Fibroblast of gingiva (primary cell): Measurements from ENCODE around the gene KDM1B.
"Not testable (repeated sequence)": the region's sequence is repeated elsewhere in the genome, so short reads cannot be mapped to it uniquely, and the experiment has no call there.

Source experiments
- DNase-seq: peaks from one replicate; pipeline ENCODE4 v3.0.0-alpha.2; 2011; ENCODE audit warnings: low read depth

Gene KDM1B

GRCh38 chr6:18186540-18187250 lies 31.5 kb downstream of the KDM1B start:
- DNase-seq = no peak

GRCh38 chr6:18187701-18188100 lies 32.5 kb downstream of the KDM1B start:
- DNase-seq = no peak

- no peak for DNase-seq
These were observed 34.0 kb downstream of the KDM1B start for GRCh38 chr6:18189196-18189595.

- no peak for DNase-seq
These were observed 36.8 kb downstream of the KDM1B start for GRCh38 chr6:18192026-18192425.

GRCh38 chr6:18203786-18204185 lies 48.6 kb downstream of the KDM1B start:
- no peak for DNase-seq

- DNase-seq = no peak
These were observed 49.5 kb downstream of the KDM1B start for GRCh38 chr6:18204691-18205090.

- no peak for DNase-seq
These were observed 51.4 kb downstream of the KDM1B start for GRCh38 chr6:18206591-18206990.

- DNase-seq = no peak
These were observed 52.2 kb downstream of the KDM1B start for GRCh38 chr6:18207438-18207837.

- DNase-seq = no peak
These were observed 52.7 kb downstream of the KDM1B start for GRCh38 chr6:18207949-18208348.

GRCh38 chr6:18208778-18209177 lies 53.6 kb downstream of the KDM1B start:
- DNase-seq = not testable (repeated sequence)

GRCh38 chr6:18209539-18210197 lies 54.4 kb downstream of the KDM1B start:
- no peak for DNase-seq

GRCh38 chr6:18210707-18211106 lies 55.5 kb downstream of the KDM1B start:
- DNase-seq = no peak

- no peak for DNase-seq
These were observed 56.1 kb downstream of the KDM1B start for GRCh38 chr6:18211338-18211737.

GRCh38 chr6:18212231-18212630 lies 57.0 kb downstream of the KDM1B start:
- no peak for DNase-seq

- no peak for DNase-seq
These were observed 58.2 kb downstream of the KDM1B start for GRCh38 chr6:18213439-18213838.

GRCh38 chr6:18214003-18214402 lies 58.8 kb downstream of the KDM1B start:
- DNase-seq = no peak

GRCh38 chr6:18215436-18215835 lies 60.2 kb downstream of the KDM1B start:
- no peak for DNase-seq

GRCh38 chr6:18216411-18216810 lies 61.2 kb downstream of the KDM1B start:
- DNase-seq = peak; percentile 59

GRCh38 chr6:18218233-18218632 lies 63.0 kb downstream of the KDM1B start:
- DNase-seq = no peak

- DNase-seq = no peak
These were observed 64.4 kb downstream of the KDM1B start for GRCh38 chr6:18219591-18219990.

GRCh38 chr6:18221288-18221615 lies 66.0 kb downstream of the KDM1B start:
- DNase-seq = no peak

- peak; percentile 89 for DNase-seq
These were observed 71.4 kb downstream of the KDM1B start for GRCh38 chr6:18226451-18227105.

- not testable (repeated sequence) for DNase-seq
These were observed 71.9 kb downstream of the KDM1B start for GRCh38 chr6:18227166-18227565.
